H4 (cell line): Measurements from ENCODE around the gene CPAMD8. TPM values are rescaled to one million over a fixed set of nuclear protein-coding genes. Genes with fewer than 3 reads are reported as not detected.

Experiments used
- total RNA-seq: library from RNA; depleted of rRNA; stranded (reverse); fragments of >200 nt; shearing (Covaris generic); gene quantifications from 2 replicates; pipeline ENCODE4 v1.2.3, GENCODE V29; 2014; rRNA removed

The CPAMD8 gene
- total RNA-seq, 1 experiment from 2014 or later, result not detected

Other genes with a start within 250 kb of the CPAMD8 start
- 18.6 and 19.6 TPM in 2 replicates for gene SIN3B, start 197.4 kb downstream of the CPAMD8 start, total RNA-seq
- 0.21 TPM in 1 of 2 replicates, not detected in the other for gene F2RL3, start 137.8 kb downstream of the CPAMD8 start, total RNA-seq
- gene HAUS8, start 48.6 kb upstream of the CPAMD8 start, total RNA-seq, result 10.6 and 22.8 TPM in 2 replicates
- 15.1 and 21.0 TPM in 2 replicates for gene MYO9B, start 49.0 kb upstream of the CPAMD8 start, total RNA-seq
- gene USE1, start 188.5 kb upstream of the CPAMD8 start, total RNA-seq, result 43.2 and 43.4 TPM in 2 replicates
- 6.8 and 8.8 TPM in 2 replicates for gene OCEL1, start 199.4 kb upstream of the CPAMD8 start, total RNA-seq
- 24.8 and 38.6 TPM in 2 replicates for gene NR2F6, start 219.1 kb upstream of the CPAMD8 start, total RNA-seq
- not detected in 2 replicates for gene USHBP1, start 237.9 kb upstream of the CPAMD8 start, total RNA-seq
- 154 and 167 TPM in 2 replicates for gene BABAM1, start 240.6 kb upstream of the CPAMD8 start, total RNA-seq